HepG2 (cell line): ENCODE measurements around the gene ARMH1. TPM values are rescaled to one million over a fixed set of nuclear protein-coding genes. Genes with fewer than 3 reads are reported as not detected.
A peak's percentile ranks its signal among the peaks of the same experiment; 100 is the strongest.

ENCODE experiments used
- EEA1 ChIP-seq: sonication (generic); formaldehyde crosslinking; IDR thresholded peaks from 2 replicates; pipeline ENCODE4 v1.5.1; 2020; ENCODE audit warnings: mild to moderate bottlenecking, missing genetic modification reagents, borderline replicate concordance
- FOSL1 ChIP-seq: sonication (generic); formaldehyde crosslinking; IDR thresholded peaks from 2 replicates; pipeline ENCODE4 v1.9.0; 2021; ENCODE audit warnings: missing genetic modification reagents, borderline replicate concordance
- JDP2 ChIP-seq: sonication (generic); formaldehyde crosslinking; IDR thresholded peaks from 2 replicates; pipeline ENCODE4 v1.8.1; 2022; ENCODE audit warnings: missing genetic modification reagents, borderline replicate concordance
- SALL2 ChIP-seq: sonication (generic); formaldehyde crosslinking; IDR thresholded peaks from 2 replicates; pipeline ENCODE4 v1.8.1; 2023; ENCODE audit warnings: mild to moderate bottlenecking, missing genetic modification reagents, inconsistent platforms
- TGIF2 ChIP-seq: IDR thresholded peaks from 2 replicates; pipeline ENCODE4 v1.6.1; 2016; ENCODE audit warnings: control low read depth, missing compliant biosample characterization
- ZFX ChIP-seq: sonication (generic); formaldehyde crosslinking; IDR thresholded peaks from 2 replicates; pipeline ENCODE4 v1.4.0; 2020; ENCODE audit warnings: mild to moderate bottlenecking, low read depth, missing genetic modification reagents, moderate library complexity
- ZNF605 ChIP-seq: sonication (generic); formaldehyde crosslinking; IDR thresholded peaks from 2 replicates; pipeline ENCODE4 v1.8.0; 2022; ENCODE audit warnings: mild to moderate bottlenecking, missing genetic modification reagents
- ZNF670 ChIP-seq: sonication (generic); formaldehyde crosslinking; IDR thresholded peaks from 2 replicates; pipeline ENCODE4 v1.8.0; 2022; ENCODE audit warnings: mild to moderate bottlenecking, missing genetic modification reagents, borderline replicate concordance
- ZNF816 ChIP-seq: sonication (generic); formaldehyde crosslinking; IDR thresholded peaks from 2 replicates; pipeline ENCODE4 v1.8.0; 2022; ENCODE audit warnings: missing genetic modification reagents, mild to moderate bottlenecking, borderline replicate concordance
- ZSCAN25 ChIP-seq: sonication (generic); formaldehyde crosslinking; IDR thresholded peaks from 2 replicates; pipeline ENCODE4 v1.8.0; 2022; ENCODE audit warnings: mild to moderate bottlenecking, missing genetic modification reagents
- polyA plus RNA-seq, 8 experiments: library from polyadenylated mRNA; depleted of rRNA in 3 of 8; stranded (reverse) in 7 of 8; unstranded in 1 of 8; fragments of >200 nt; fragmentation: Illumina TruSeq in 4 of 8; extraction: Trizol in 4 of 8; gene quantifications; 2 replicates each; pipeline versions ENCODE4 v1.2.1 to v1.2.3, GENCODE V29; 2011 to 2016; ENCODE audit warnings: low read depth in 4 of 8, missing spikeins in 1 of 8, mixed read lengths in 1 of 8; ENCODE audit not compliant: insufficient read depth in 1 of 8
- total RNA-seq, 5 experiments: library from RNA; depleted of rRNA; stranded (reverse); fragments of >200 nt; fragmentation: Illumina TruSeq; extraction: Trizol; gene quantifications; 2 replicates each; pipeline ENCODE4 v1.2.3, GENCODE V29; 2016; ENCODE audit warnings: low read depth in 1 of 5
- TF ChIP-seq, protein P1 (sequence below): sonication (generic); formaldehyde crosslinking; IDR thresholded peaks from 2 replicates; pipeline ENCODE4 v1.8.1; 2023; ENCODE audit warnings: mild to moderate bottlenecking, missing genetic modification reagents
- TF ChIP-seq, protein P2 (sequence below): sonication (generic); formaldehyde crosslinking; IDR thresholded peaks from 2 replicates; pipeline ENCODE4 v1.9.0; 2021; ENCODE audit warnings: mild to moderate bottlenecking, missing genetic modification reagents
- TF ChIP-seq, protein P3 (sequence below): sonication (generic); formaldehyde crosslinking; IDR thresholded peaks from 2 replicates; pipeline ENCODE4 v1.5.0; 2020; ENCODE audit warnings: mild to moderate bottlenecking, low read depth, missing genetic modification reagents, borderline replicate concordance
- TF ChIP-seq, protein P4 (sequence below): sonication (generic); formaldehyde crosslinking; IDR thresholded peaks from 2 replicates; pipeline ENCODE4 v1.4.0; 2020; ENCODE audit warnings: missing genetic modification reagents
- TF ChIP-seq, protein P5 (sequence below): sonication (generic); formaldehyde crosslinking; IDR thresholded peaks from 2 replicates; pipeline ENCODE4 v1.5.0; 2020; ENCODE audit warnings: missing genetic modification reagents
- TF ChIP-seq, protein P6 (sequence below): sonication (generic); formaldehyde crosslinking; IDR thresholded peaks from 2 replicates; pipeline ENCODE4 v1.4.0; 2020; ENCODE audit warnings: mild to moderate bottlenecking, missing genetic modification reagents

The ARMH1 gene
- total and polyA plus RNA-seq, 2 of the 13 experiments (the other 11 are each of a cell fraction or from before 2014, with no cell fraction given) = 0.69 TPM; not detected in 1

DNA sequence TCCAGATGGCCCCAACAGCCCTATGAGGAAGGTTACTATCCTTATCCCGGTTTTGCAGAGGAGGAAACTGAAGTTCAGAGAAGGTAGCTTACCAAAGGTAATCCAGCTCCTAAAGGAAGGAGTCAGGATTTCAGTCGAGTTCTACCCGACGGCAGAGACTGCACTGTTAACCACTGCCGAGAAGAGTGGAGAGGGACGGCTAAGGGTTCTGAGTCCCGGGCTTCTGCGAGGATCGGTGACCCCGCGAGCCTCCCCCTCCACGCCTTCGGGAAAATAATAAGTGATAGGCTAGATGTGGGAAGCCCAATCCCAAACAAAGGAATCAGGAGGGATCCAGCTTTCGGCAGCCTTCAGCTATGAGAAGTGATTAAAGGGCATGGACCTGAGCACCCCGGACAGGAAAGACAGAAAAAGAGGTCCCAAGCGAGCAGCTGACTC is 820 bp upstream of the ARMH1 start (continued):
- TF ChIP-seq, protein P1, sequence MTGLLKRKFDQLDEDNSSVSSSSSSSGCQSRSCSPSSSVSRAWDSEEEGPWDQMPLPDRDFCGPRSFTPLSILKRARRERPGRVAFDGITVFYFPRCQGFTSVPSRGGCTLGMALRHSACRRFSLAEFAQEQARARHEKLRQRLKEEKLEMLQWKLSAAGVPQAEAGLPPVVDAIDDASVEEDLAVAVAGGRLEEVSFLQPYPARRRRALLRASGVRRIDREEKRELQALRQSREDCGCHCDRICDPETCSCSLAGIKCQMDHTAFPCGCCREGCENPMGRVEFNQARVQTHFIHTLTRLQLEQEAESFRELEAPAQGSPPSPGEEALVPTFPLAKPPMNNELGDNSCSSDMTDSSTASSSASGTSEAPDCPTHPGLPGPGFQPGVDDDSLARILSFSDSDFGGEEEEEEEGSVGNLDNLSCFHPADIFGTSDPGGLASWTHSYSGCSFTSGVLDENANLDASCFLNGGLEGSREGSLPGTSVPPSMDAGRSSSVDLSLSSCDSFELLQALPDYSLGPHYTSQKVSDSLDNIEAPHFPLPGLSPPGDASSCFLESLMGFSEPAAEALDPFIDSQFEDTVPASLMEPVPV (CRISPR knock-in tag) = 0 out of 2 replicates have a peak, but pooled peaks have one; percentile 20
- TF ChIP-seq, protein P2, sequence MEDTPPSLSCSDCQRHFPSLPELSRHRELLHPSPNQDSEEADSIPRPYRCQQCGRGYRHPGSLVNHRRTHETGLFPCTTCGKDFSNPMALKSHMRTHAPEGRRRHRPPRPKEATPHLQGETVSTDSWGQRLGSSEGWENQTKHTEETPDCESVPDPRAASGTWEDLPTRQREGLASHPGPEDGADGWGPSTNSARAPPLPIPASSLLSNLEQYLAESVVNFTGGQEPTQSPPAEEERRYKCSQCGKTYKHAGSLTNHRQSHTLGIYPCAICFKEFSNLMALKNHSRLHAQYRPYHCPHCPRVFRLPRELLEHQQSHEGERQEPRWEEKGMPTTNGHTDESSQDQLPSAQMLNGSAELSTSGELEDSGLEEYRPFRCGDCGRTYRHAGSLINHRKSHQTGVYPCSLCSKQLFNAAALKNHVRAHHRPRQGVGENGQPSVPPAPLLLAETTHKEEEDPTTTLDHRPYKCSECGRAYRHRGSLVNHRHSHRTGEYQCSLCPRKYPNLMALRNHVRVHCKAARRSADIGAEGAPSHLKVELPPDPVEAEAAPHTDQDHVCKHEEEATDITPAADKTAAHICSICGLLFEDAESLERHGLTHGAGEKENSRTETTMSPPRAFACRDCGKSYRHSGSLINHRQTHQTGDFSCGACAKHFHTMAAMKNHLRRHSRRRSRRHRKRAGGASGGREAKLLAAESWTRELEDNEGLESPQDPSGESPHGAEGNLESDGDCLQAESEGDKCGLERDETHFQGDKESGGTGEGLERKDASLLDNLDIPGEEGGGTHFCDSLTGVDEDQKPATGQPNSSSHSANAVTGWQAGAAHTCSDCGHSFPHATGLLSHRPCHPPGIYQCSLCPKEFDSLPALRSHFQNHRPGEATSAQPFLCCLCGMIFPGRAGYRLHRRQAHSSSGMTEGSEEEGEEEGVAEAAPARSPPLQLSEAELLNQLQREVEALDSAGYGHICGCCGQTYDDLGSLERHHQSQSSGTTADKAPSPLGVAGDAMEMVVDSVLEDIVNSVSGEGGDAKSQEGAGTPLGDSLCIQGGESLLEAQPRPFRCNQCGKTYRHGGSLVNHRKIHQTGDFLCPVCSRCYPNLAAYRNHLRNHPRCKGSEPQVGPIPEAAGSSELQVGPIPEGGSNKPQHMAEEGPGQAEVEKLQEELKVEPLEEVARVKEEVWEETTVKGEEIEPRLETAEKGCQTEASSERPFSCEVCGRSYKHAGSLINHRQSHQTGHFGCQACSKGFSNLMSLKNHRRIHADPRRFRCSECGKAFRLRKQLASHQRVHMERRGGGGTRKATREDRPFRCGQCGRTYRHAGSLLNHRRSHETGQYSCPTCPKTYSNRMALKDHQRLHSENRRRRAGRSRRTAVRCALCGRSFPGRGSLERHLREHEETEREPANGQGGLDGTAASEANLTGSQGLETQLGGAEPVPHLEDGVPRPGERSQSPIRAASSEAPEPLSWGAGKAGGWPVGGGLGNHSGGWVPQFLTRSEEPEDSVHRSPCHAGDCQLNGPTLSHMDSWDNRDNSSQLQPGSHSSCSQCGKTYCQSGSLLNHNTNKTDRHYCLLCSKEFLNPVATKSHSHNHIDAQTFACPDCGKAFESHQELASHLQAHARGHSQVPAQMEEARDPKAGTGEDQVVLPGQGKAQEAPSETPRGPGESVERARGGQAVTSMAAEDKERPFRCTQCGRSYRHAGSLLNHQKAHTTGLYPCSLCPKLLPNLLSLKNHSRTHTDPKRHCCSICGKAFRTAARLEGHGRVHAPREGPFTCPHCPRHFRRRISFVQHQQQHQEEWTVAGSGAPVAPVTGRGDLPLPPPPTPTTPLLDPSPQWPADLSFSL (CRISPR knock-in tag) = no peak
- TF ChIP-seq JDP2 (CRISPR knock-in tag) (no peak), TGIF2 (CRISPR knock-in tag) (no peak), ZNF816 (CRISPR knock-in tag) (peak; percentile 67; the same call in 1 of the 2 replicates), ZNF670 (CRISPR knock-in tag) (0 out of 2 replicates have a peak, but pooled peaks have one; percentile 58), ZFX (CRISPR knock-in tag) (peak; percentile 22; the same call in 1 of the 2 replicates), ZSCAN25 (no peak), SALL2 (0 out of 2 replicates have a peak, but pooled peaks have one; percentile 39), FOSL1 (CRISPR knock-in tag) (no peak), EEA1 (CRISPR knock-in tag) (no peak), ZNF605 (CRISPR knock-in tag) (peak; percentile 82)
- TF ChIP-seq, protein P3, sequence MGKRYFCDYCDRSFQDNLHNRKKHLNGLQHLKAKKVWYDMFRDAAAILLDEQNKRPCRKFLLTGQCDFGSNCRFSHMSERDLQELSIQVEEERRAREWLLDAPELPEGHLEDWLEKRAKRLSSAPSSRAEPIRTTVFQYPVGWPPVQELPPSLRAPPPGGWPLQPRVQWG (CRISPR knock-in tag) = no peak
- TF ChIP-seq, protein P4, sequence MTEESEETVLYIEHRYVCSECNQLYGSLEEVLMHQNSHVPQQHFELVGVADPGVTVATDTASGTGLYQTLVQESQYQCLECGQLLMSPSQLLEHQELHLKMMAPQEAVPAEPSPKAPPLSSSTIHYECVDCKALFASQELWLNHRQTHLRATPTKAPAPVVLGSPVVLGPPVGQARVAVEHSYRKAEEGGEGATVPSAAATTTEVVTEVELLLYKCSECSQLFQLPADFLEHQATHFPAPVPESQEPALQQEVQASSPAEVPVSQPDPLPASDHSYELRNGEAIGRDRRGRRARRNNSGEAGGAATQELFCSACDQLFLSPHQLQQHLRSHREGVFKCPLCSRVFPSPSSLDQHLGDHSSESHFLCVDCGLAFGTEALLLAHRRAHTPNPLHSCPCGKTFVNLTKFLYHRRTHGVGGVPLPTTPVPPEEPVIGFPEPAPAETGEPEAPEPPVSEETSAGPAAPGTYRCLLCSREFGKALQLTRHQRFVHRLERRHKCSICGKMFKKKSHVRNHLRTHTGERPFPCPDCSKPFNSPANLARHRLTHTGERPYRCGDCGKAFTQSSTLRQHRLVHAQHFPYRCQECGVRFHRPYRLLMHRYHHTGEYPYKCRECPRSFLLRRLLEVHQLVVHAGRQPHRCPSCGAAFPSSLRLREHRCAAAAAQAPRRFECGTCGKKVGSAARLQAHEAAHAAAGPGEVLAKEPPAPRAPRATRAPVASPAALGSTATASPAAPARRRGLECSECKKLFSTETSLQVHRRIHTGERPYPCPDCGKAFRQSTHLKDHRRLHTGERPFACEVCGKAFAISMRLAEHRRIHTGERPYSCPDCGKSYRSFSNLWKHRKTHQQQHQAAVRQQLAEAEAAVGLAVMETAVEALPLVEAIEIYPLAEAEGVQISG (CRISPR knock-in tag) = no peak
- TF ChIP-seq, protein P5, sequence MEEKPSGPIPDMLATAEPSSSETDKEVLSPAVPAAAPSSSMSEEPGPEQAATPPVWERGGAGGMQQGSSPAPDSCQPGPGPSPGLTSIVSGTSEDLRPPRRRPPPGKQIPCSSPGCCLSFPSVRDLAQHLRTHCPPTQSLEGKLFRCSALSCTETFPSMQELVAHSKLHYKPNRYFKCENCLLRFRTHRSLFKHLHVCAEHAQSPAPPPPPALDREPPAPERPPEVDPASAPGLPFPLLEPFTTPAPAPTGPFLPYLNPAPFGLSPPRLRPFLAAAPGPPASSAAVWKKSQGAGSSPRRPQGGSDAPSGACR = peak; percentile 64; the same call in 1 of the 2 replicates
- TF ChIP-seq, protein P6, sequence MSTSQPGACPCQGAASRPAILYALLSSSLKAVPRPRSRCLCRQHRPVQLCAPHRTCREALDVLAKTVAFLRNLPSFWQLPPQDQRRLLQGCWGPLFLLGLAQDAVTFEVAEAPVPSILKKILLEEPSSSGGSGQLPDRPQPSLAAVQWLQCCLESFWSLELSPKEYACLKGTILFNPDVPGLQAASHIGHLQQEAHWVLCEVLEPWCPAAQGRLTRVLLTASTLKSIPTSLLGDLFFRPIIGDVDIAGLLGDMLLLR = no peak
